GM12878 (cell line): ENCODE data around the gene DGKE. TPM values are rescaled to one million over a fixed set of nuclear protein-coding genes. Genes with fewer than 3 reads are reported as not detected.

Experiments used
- ATAC-seq: fragments of 200-7000 bp; cut with Tn5 transposase; 3 replicates; pipeline ENCODE4 v1.9.1; 2020; ENCODE audit warnings: mild to moderate bottlenecking, moderate library complexity
- BruUV-seq: library from RNA; stranded (reverse); fragments of 400-500 nt; replicated peaks from 2 replicates; lab custom pipeline; 2021; lab: Mats Ljungman, UMichigan
- CTCF ChIA-PET: fragments of 300-600 bp; sonication (Branson Sonifier 250); formaldehyde crosslinking; extraction: SDS; loops from one replicate; lab custom pipeline; 2021; ENCODE audit warnings: inconsistent platforms; lab: Yijun Ruan, JAX
- POLR2A ChIA-PET: fragments of 350-600 bp; formaldehyde crosslinking; extraction: SDS; loops from one replicate; lab custom pipeline; 2021; ENCODE audit warnings: inconsistent platforms; lab: Charles Lee
- RAD21 ChIA-PET: fragments of 300-600 bp; sonication (Branson Sonifier 250); formaldehyde crosslinking; loops from one replicate; lab custom pipeline; 2023; ENCODE audit warnings: antibody characterized with exemption; ENCODE audit not compliant: unreplicated experiment; lab: Charles Lee
- SMC1A ChIA-PET: fragments of 300-600 bp; sonication (Branson Sonifier 250); formaldehyde crosslinking; loops from one replicate; lab custom pipeline; 2023; ENCODE audit not compliant: unreplicated experiment, uncharacterized antibody; lab: Charles Lee
- DNase-seq: peaks from one replicate; pipeline ENCODE4 v3.0.0-alpha.2; 2011; ENCODE audit warnings: low read depth, low spot score
- FAIRE-seq: peaks from 3 replicates; lab custom pipeline; 2011; peaks lifted over from hg19 to GRCh38; lab: Jason Lieb, UNC
- H2AFZ ChIP-seq: 2 replicates; pipeline ENCODE4 v1.6.0; 2011; ENCODE audit warnings: low read depth, low read length, control low read depth; ENCODE audit not compliant: control insufficient read depth
- H3K27ac ChIP-seq: 2 replicates; pipeline ENCODE4 v1.5.1; 2011; ENCODE audit warnings: control low read depth; ENCODE audit not compliant: control insufficient read depth, insufficient read depth
- H3K27me3 ChIP-seq, 2 experiments: replicated peaks in 1 of 2; 2 replicates each; pipeline versions ENCODE4 v1.6.0 to v1.6.1; 2011; ENCODE audit warnings: low read length in 1 of 2; ENCODE audit not compliant: control insufficient read depth in 2 of 2, insufficient read depth in 2 of 2
- H3K36me3 ChIP-seq, 2 experiments: 2 replicates each; pipeline ENCODE4 v1.5.1; 2011; ENCODE audit warnings: low read length in 1 of 2; ENCODE audit not compliant: control insufficient read depth in 2 of 2, insufficient read depth in 2 of 2
- H3K4me1 ChIP-seq: 2 replicates; pipeline ENCODE4 v1.6.1; 2011; ENCODE audit warnings: mild to moderate bottlenecking, low read length, moderate library complexity, mixed read lengths; ENCODE audit not compliant: control insufficient read depth, insufficient read depth
- H3K4me2 ChIP-seq: 2 replicates; pipeline ENCODE4 v1.6.0; 2011; ENCODE audit warnings: control low read depth; ENCODE audit not compliant: control insufficient read depth, insufficient read depth
- H3K4me3 ChIP-seq: fragments of 200-600 bp; sonication (generic); 2 replicates; pipeline ENCODE4 v1.5.1; 2016
- H3K79me2 ChIP-seq: 2 replicates; pipeline ENCODE4 v1.6.0; 2011; ENCODE audit warnings: low read length; ENCODE audit not compliant: control insufficient read depth, insufficient read depth
- H3K9ac ChIP-seq: 2 replicates; pipeline ENCODE4 v1.8.0; 2011; ENCODE audit warnings: low read length, control low read depth, mixed read lengths; ENCODE audit not compliant: control insufficient read depth, insufficient read depth
- H3K9me3 ChIP-seq: replicated peaks from 3 replicates; pipeline ENCODE4 v1.5.1; 2011; ENCODE audit warnings: mild to moderate bottlenecking, low read length; ENCODE audit not compliant: control insufficient read depth, insufficient read depth
- H4K20me1 ChIP-seq: 2 replicates; pipeline ENCODE4 v1.6.0; 2011; ENCODE audit not compliant: control insufficient read depth, insufficient read depth
- CBFB ChIP-seq: IDR thresholded peaks from 2 replicates; pipeline ENCODE4 v1.6.1; 2016; ENCODE audit warnings: antibody characterized with exemption, low read depth
- CHD2 ChIP-seq: IDR thresholded peaks from 2 replicates; pipeline ENCODE4 v1.6.1; 2011; ENCODE audit warnings: low read depth, low read length, improper control_type of control experiment, borderline replicate concordance
- EED ChIP-seq: sonication (generic); IDR thresholded peaks from 2 replicates; pipeline ENCODE4 v1.6.1; 2016; ENCODE audit warnings: antibody characterized with exemption, low read depth
- EZH2 ChIP-seq: IDR thresholded peaks from 2 replicates; pipeline ENCODE4 v1.6.1; 2012; ENCODE audit warnings: low read depth, mild to moderate bottlenecking, control low read depth, inconsistent platforms, low read length, borderline replicate concordance; ENCODE audit not compliant: control insufficient read depth
- FOXM1 ChIP-seq: IDR thresholded peaks from 2 replicates; pipeline ENCODE4 v1.6.1; 2012; ENCODE audit warnings: low read depth, mild to moderate bottlenecking, inconsistent platforms, low read length, moderate library complexity
- HDAC6 ChIP-seq: fragments of 200-600 bp; sonication (generic); IDR thresholded peaks from one replicate; pipeline ENCODE4 v1.8.0; 2017; ENCODE audit warnings: antibody characterized with exemption; ENCODE audit not compliant: unreplicated experiment
- IKZF1 ChIP-seq: fragments of 450-650 bp; conservative IDR thresholded peaks from 2 replicates; pipeline ENCODE4 v1.6.1; 2017; ENCODE audit warnings: antibody characterized with exemption, mild to moderate bottlenecking
- LARP7 ChIP-seq: fragments of 450-650 bp; IDR thresholded peaks from 2 replicates; pipeline ENCODE4 v1.6.1; 2017; ENCODE audit warnings: mild to moderate bottlenecking
- MYB ChIP-seq: fragments of 150-350 bp; IDR thresholded peaks from 2 replicates; pipeline ENCODE4 v1.6.1; 2014; ENCODE audit warnings: mild to moderate bottlenecking, low read depth, low read length, borderline replicate concordance
- NFXL1 ChIP-seq: fragments of 450-650 bp; IDR thresholded peaks from 2 replicates; pipeline ENCODE4 v1.6.1; 2017; ENCODE audit warnings: antibody characterized with exemption, mild to moderate bottlenecking, borderline replicate concordance
- NR2C2 ChIP-seq: IDR thresholded peaks from 2 replicates; pipeline ENCODE4 v1.6.1; 2011; ENCODE audit warnings: borderline replicate concordance, low read depth; ENCODE audit not compliant: control insufficient read depth, insufficient read length
- PAX5 ChIP-seq: IDR thresholded peaks from 2 replicates; pipeline ENCODE4 v1.6.1; 2011; ENCODE audit warnings: low read depth, low read length, borderline replicate concordance
- PBX3 ChIP-seq: IDR thresholded peaks from 2 replicates; pipeline ENCODE4 v1.6.1; 2011; ENCODE audit warnings: mild to moderate bottlenecking, low read depth, low read length, moderate library complexity; ENCODE audit not compliant: insufficient replicate concordance
- POLR2AphosphoS5 ChIP-seq: IDR thresholded peaks from 2 replicates; pipeline ENCODE4 v1.6.1; 2011; ENCODE audit warnings: mild to moderate bottlenecking, low read length, inconsistent platforms
- SMAD5 ChIP-seq: IDR thresholded peaks from 2 replicates; pipeline ENCODE4 v1.6.1; 2016; ENCODE audit warnings: antibody characterized with exemption, low read depth
- SP1 ChIP-seq: IDR thresholded peaks from one replicate; pipeline ENCODE4 v1.6.1; 2011; ENCODE audit warnings: low read depth, low read length
- SPI1 ChIP-seq: IDR thresholded peaks from 2 replicates; pipeline ENCODE4 v1.6.1; 2011; ENCODE audit warnings: low read depth, mild to moderate bottlenecking, low read length, moderate library complexity, borderline replicate concordance; ENCODE audit not compliant: insufficient read depth
- SUZ12 ChIP-seq: fragments of 200-600 bp; sonication (generic); IDR thresholded peaks from one replicate; pipeline ENCODE4 v1.6.1; 2018; ENCODE audit warnings: antibody characterized with exemption, mild to moderate bottlenecking; ENCODE audit not compliant: unreplicated experiment
- TCF7 ChIP-seq: IDR thresholded peaks from 2 replicates; pipeline ENCODE4 v1.6.1; 2014; ENCODE audit warnings: antibody characterized with exemption, borderline replicate concordance
- USF1 ChIP-seq: IDR thresholded peaks from 2 replicates; pipeline ENCODE4 v1.6.1; 2011; ENCODE audit warnings: borderline replicate concordance, low read depth, mild to moderate bottlenecking, moderate library complexity, mixed read lengths, low read length; ENCODE audit not compliant: insufficient read depth; ENCODE audit errors: extremely low read length
- YY1 ChIP-seq: IDR thresholded peaks from 2 replicates; pipeline ENCODE4 v1.6.1; 2011; ENCODE audit warnings: low read depth, mild to moderate bottlenecking, low read length
- ZNF217 ChIP-seq: fragments of 450-650 bp; IDR thresholded peaks from 2 replicates; pipeline ENCODE4 v1.6.1; 2017; ENCODE audit warnings: antibody characterized with exemption, mild to moderate bottlenecking
- WGBS: methylation state at CpG from one replicate; pipeline ENCODE4 v1.1.6; 2016; ENCODE audit warnings: low lambda C conversion rate; ENCODE audit not compliant: insufficient replicate concordance, insufficient coverage; ENCODE audit errors: missing lambda C conversion rate; 5-methylcytosine and 5-hydroxymethylcytosine counted together
- in situ Hi-C: fragments of 300-500 bp; cut with MboI; formaldehyde crosslinking; loops from 9 replicates; pipeline ENCODE4 v1.14.3; 2018; ENCODE audit warnings: mixed read lengths
- intact Hi-C: fragments of 100-400 bp; cut with micrococcal nuclease; formaldehyde crosslinking; loops from one replicate; pipeline ENCODE4 v1.14.2; 2022; ENCODE audit not compliant: unreplicated experiment
- polyA plus RNA-seq, 11 experiments: library from polyadenylated mRNA; depleted of rRNA in 4 of 11; unstranded in 6 of 11; stranded (reverse) in 5 of 11; fragments of >200 nt; fragmentation: Nextera tagmentation in 4 of 11; fragmentation: Illumina TruSeq in 1 of 11; extraction: Ambion mirVana in 4 of 11; extraction: Trizol in 1 of 11; gene quantifications; 1 replicate in 1 of 11; 2 replicates in 10 of 11; pipeline versions ENCODE4 v1.2.1 to v1.2.3, GENCODE V29; 2011 to 2016; ENCODE audit warnings: inconsistent platforms in 2 of 11, missing spikeins in 2 of 11, low read depth in 1 of 11
- total RNA-seq, 4 experiments: library from RNA; depleted of rRNA in 3 of 4; stranded (reverse); fragments of >200 nt in 3 of 4; fragmentation: Illumina TruSeq in 1 of 4; extraction: Trizol in 1 of 4; gene quantifications; 2 replicates each; pipeline versions ENCODE4 v1.2.1 to v1.2.3, GENCODE V29; 2013 to 2021

Gene DGKE
- total and polyA plus RNA-seq, 10 of the 15 experiments (the other 5 are each of a cell fraction or from before 2014, with no cell fraction given) = 2.8 to 18.0 (median 11.6) TPM

GRCh38 chr17:56833057-56833808 lies 718 bp upstream of the DGKE start:
- peak; percentile 64 for ATAC-seq
- FAIRE-seq = peak; percentile 81
- SMC1A ChIA-PET = interaction anchor here (1.1 to 2.6 kb wide), 3 partner anchors 10 to 19 kb away, joined by 3 to 10 read pairs (median 3); no protein-coding TSS in a partner anchor
- POLR2A ChIA-PET = interaction anchor here (0.6 to 2.1 kb wide), 8 partner anchors 9 to 252 kb away, joined by 3 to 8 read pairs (median 6); partner anchors contain the start of genes AKAP1, SCPEP1 and TRIM25
- peaks cover 64% of the 10 kb centered on the region for H3K79me2 ChIP-seq
- intact Hi-C loops = loop anchor here (2.0 to 10.0 kb wide), 2 partner anchors 76 to 252 kb away; partner anchors contain the start of gene AKAP1
- peaks cover 24% of the 10 kb centered on the region for H3K4me1 ChIP-seq
- DNase-seq = peak; percentile 20
- in situ Hi-C loops = no loop called here
- H4K20me1 ChIP-seq = no peaks in the 10 kb centered on the region
- CTCF ChIA-PET = interaction anchor here (0.6 to 3.1 kb wide), 3 partner anchors 13 to 71 kb away, joined by 3 to 10 read pairs (median 3); no protein-coding TSS in a partner anchor
- H3K4me2 ChIP-seq = peak overlapping the region; percentile 48
- no peaks in the 10 kb centered on the region for H3K9me3 ChIP-seq
- H3K4me3 ChIP-seq = peak overlapping the region; percentile 79
- BruUV-seq = no TSS peak
- no peaks in the 10 kb centered on the region for H3K27me3 ChIP-seq
- H3K27ac ChIP-seq = peak overlapping the region; percentile 23
- peak overlapping the region; percentile 80 for H2AFZ ChIP-seq
- WGBS = 2% methylated on average over 70 of the region's 95 CpGs
- H3K9ac ChIP-seq = peak overlapping the region; percentile 49; the same call in 1 of the 2 replicates
- RAD21 ChIA-PET = interaction anchor here (0.8 to 2.1 kb wide), 7 partner anchors 11 to 81 kb away, joined by 3 to 7 read pairs (median 4); partner anchors contain the start of gene TRIM25
- no peaks in the 10 kb centered on the region; a peak in 1 of 4 replicates for H3K36me3 ChIP-seq
- TF ChIP-seq EED (peak; percentile 22; the same call in 1 of the 2 replicates), MYB (no peak), LARP7 (peak; percentile 96), POLR2AphosphoS5 (peak; percentile 41; the same call in 1 of the 2 replicates), PAX5 (peak; percentile 36; the same call in 1 of the 2 replicates), IKZF1 (peak; percentile 77), FOXM1 (no peak), PBX3 (no peak), SP1 (no peak), NR2C2 (no peak), SMAD5 (no peak), EZH2 (no peak), SPI1 (no peak; the same call in 1 of the 2 replicates), YY1 (peak; percentile 7; the same call in 1 of the 2 replicates), USF1 (no peak), CBFB (no peak), ZNF217 (peak; percentile 79), CHD2 (no peak), NFXL1 (peak; percentile 12; the same call in 1 of the 2 replicates), TCF7 (no peak), HDAC6 (peak; percentile 17), SUZ12 (no peak)
